Esophagus squamous epithelium (tissue), 5 donors: ENCODE data around the gene KNDC1. TPM values are rescaled to one million over a fixed set of nuclear protein-coding genes. Genes with fewer than 3 reads are reported as not detected.
"Not testable (repeated sequence)": the region's sequence is repeated elsewhere in the genome, so short reads cannot be mapped to it uniquely, and the experiment has no call there.

Source experiments
- DNase-seq: peaks from one replicate; lab custom pipeline; 2025; lab: John Stamatoyannopoulos, UW
- H3K27ac ChIP-seq, 4 donors: fragments of 200-600 bp; sonication (generic); one replicate each; pipeline ENCODE4 v1.5.1; 2016 to 2019; ENCODE audit warnings: mild to moderate bottlenecking in 1 of 4
- H3K27me3 ChIP-seq, 4 donors: fragments of 200-600 bp; sonication (generic); 1 replicate in 3 of 4; 2 replicates in 1 of 4; pipeline versions ENCODE4 v1.5.1 to v1.6.0; 2017 to 2021; ENCODE audit warnings: antibody characterized with exemption in 1 of 4
- H3K36me3 ChIP-seq, 3 donors: fragments of 200-600 bp; sonication (generic); one replicate each; pipeline ENCODE4 v1.5.1; 2016 to 2019
- H3K4me1 ChIP-seq, 3 donors: fragments of 200-600 bp; sonication (generic); one replicate each; pipeline ENCODE4 v1.5.1; 2017 to 2019
- H3K4me3 ChIP-seq, 4 donors: fragments of 200-600 bp; sonication (generic); 1 replicate in 3 of 4; 2 replicates in 1 of 4; pipeline ENCODE4 v1.5.1; 2016 to 2019; ENCODE audit warnings: mild to moderate bottlenecking in 2 of 4, moderate library complexity in 1 of 4
- H3K9me3 ChIP-seq, 3 donors: fragments of 200-600 bp; sonication (generic); one replicate each; pipeline ENCODE4 v1.5.1; 2016 to 2019
- CTCF ChIP-seq, 6 experiments: fragments of 450-650 bp in 4 of 6; fragments of 200-600 bp in 2 of 6; sonication (generic) in 2 of 6; IDR thresholded peaks; one replicate each; pipeline ENCODE4 v1.5.1; 2016 to 2019; ENCODE audit warnings: antibody characterized with exemption in 6 of 6, mild to moderate bottlenecking in 4 of 6, moderate library complexity in 4 of 6
- POLR2A ChIP-seq, 4 donors: fragments of 450-650 bp; IDR thresholded peaks; one replicate each; pipeline ENCODE4 v1.6.1; 2017; ENCODE audit warnings: antibody characterized with exemption in 4 of 4, mild to moderate bottlenecking in 4 of 4, moderate library complexity in 3 of 4
- WGBS, 2 donors: methylation state at CpG; one replicate each; pipeline ENCODE4 v1.1.5; 2018; 5-methylcytosine and 5-hydroxymethylcytosine counted together
- intact Hi-C: fragments of 100-400 bp; cut with DNase I; formaldehyde crosslinking; loops from one replicate; pipeline ENCODE4 v1.15.0; 2022
- total RNA-seq, 4 donors: library from RNA; depleted of rRNA; stranded (reverse); fragments of >200 nt; gene quantifications; one replicate each; pipeline ENCODE4 v1.1.0, GENCODE V29; 2016
- donor health status: DM: yes; HTN: yes; CAD: no.

KNDC1 gene
- total RNA-seq, 4 donors from 2014 or later = 0.19 to 0.64 (median 0.53) TPM; not detected in 1

DNA sequence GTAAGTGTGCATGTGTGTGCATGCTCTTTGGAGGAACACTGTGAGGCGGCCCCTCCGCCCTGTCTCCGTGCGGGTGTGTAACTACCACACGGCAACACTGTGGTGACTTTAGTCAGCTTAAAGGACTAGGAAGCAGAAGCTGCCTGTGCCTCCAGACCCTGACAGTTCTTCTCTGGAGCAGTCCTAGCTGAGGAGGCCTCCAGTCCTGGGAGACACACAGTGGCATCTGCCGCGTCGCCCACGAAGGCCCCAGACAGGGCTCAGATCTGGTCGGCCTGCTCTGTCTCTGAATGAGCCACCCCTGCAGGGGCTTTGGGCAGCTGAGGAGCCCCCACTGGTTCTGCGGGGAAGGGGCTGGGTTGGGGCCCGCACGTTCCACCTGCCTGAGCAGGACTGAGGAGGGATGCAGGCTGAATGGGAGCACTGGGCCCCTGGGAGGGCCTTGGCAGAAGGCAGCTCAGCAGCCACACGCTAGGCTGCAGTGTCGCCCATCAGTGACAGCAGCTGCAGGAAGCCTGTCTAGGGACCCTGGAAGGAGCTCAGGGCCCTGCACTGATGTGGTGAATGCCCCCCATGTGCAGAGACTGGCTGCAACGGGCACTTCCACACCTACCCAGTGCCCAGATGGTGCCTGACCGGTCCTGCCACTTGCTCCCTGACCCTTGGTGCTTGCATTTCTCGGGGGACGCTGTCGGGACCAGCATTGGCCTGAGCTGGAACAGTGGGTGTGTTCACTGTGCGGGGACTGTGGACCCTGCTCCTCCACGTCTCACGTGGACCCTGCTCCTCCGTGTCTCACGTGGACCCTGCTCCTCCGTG lies 27.3 kb upstream of the KNDC1 start:
- Histone ChIP-seq H3K4me3 (no peak overlapping the region), H3K9me3 (no peaks in the 10 kb centered on the region), H3K36me3 (no peaks in the 10 kb centered on the region), H3K27ac (no peak overlapping the region), H3K27me3 (no peaks in the 10 kb centered on the region), H3K4me1 (no peaks in the 10 kb centered on the region)
- no peak for TF ChIP-seq CTCF (IDR thresholded peaks at IDR 0.05)
- no peak for TF ChIP-seq POLR2A (IDR thresholded peaks at IDR 0.05)
- WGBS, 2 donors = 84 to 90% methylated on average over 6 to 12 of the region's 26 CpGs
- intact Hi-C loops = no loop called here
- DNase-seq = no peak

GRCh38 chr10:133133471-133134231 lies 26.4 kb upstream of the KNDC1 start:
- H3K9me3 ChIP-seq = no peaks in the 10 kb centered on the region
- no peaks in the 10 kb centered on the region for H3K4me1 ChIP-seq
- no peak for DNase-seq
- TF ChIP-seq CTCF (IDR thresholded peaks at IDR 0.05) = no peak
- no peak overlapping the region for H3K4me3 ChIP-seq
- 65 to 80% methylated on average over 6 to 7 of the region's 20 CpGs for whole genome bisulfite sequencing, 2 donors
- no peak overlapping the region for H3K27ac ChIP-seq
- H3K27me3 ChIP-seq = no peaks in the 10 kb centered on the region
- no peaks in the 10 kb centered on the region for H3K36me3 ChIP-seq
- intact Hi-C loops = no loop called here

GRCh38 chr10:133134411-133135115 lies 25.5 kb upstream of the KNDC1 start:
- TF ChIP-seq POLR2A (IDR thresholded peaks at IDR 0.05) (no peak), CTCF (IDR thresholded peaks at IDR 0.05) (no peak)
- Histone ChIP-seq H3K27ac (no peak overlapping the region), H3K4me3 (no peak overlapping the region), H3K4me1 (no peaks in the 10 kb centered on the region), H3K27me3 (peaks cover 0 to 2% (median 0%) of the 10 kb centered on the region in 4 donors), H3K9me3 (no peaks in the 10 kb centered on the region), H3K36me3 (no peaks in the 10 kb centered on the region)
- DNase-seq = no peak
- WGBS, 2 donors = 71 to 81% methylated on average over 9 to 12 of the region's 20 CpGs
- intact Hi-C loops = no loop called here

- WGBS, 2 donors = no CpG with 5 or more reads among the region's 8 CpGs
- Histone ChIP-seq H3K9me3 (no peaks in the 10 kb centered on the region), H3K4me3 (no peak overlapping the region), H3K27ac (no peak overlapping the region), H3K36me3 (no peaks in the 10 kb centered on the region), H3K4me1 (no peaks in the 10 kb centered on the region), H3K27me3 (peaks cover 0 to 6% (median 0%) of the 10 kb centered on the region in 4 donors)
- DNase-seq = no peak
- intact Hi-C loops = no loop called here
- no peak for TF ChIP-seq POLR2A (IDR thresholded peaks at IDR 0.05)
- TF ChIP-seq CTCF (IDR thresholded peaks at IDR 0.05) = no peak
These were observed 24.9 kb upstream of the KNDC1 start for GRCh38 chr10:133135116-133135465.

DNA sequence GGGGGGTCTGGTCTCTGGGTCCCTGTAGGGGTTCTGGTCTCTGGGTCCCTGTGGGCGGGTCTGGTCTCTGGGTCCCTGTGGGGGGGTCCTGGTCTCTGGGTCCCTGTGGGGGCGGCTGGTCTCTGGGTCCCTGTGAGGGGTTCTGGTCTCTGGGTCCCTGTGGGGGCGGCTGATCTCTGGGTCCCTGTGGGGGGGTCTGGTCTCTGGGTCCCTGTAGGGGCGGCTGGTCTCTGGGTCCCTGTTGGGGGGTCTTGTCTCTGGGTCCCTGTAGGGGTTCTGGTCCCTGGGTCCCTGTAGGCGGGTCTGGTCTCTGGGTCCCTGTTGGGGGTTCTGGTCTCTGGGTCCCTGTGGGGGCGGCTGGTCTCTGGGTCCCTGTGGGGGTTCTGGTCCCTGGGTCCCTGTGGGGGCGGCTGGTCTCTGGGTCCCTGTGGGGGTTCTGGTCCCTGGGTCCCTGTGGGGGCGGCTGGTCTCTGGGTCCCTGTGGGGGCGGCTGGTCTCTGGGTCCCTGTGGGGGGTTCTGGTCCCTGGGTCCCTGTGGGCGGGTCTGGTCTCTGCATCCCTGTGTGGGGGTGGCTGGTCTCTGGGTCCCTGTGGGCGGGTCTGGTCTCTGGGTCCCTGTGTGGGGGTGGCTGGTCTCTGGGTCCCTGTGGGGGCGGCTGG lies 22.4 kb upstream of the KNDC1 start:
- H3K4me3 ChIP-seq, intact Hi-C loops, H3K4me1 ChIP-seq, H3K36me3 ChIP-seq, H3K27ac ChIP-seq, H3K9me3 ChIP-seq, DNase-seq: not testable (repeated sequence)
- WGBS, 2 donors = no CpG with 5 or more reads among the region's 12 CpGs
- H3K27me3 ChIP-seq = peaks cover 0 to 32% (median 0%) of the 10 kb centered on the region in 4 donors
